Right lung (tissue), 5 donors: ENCODE data around the gene SNW1. TPM values are rescaled to one million over a fixed set of nuclear protein-coding genes. Genes with fewer than 3 reads are reported as not detected.
A peak's percentile ranks its signal among the peaks of the same experiment; 100 is the strongest.
"Not testable (repeated sequence)": the region's sequence is repeated elsewhere in the genome, so short reads cannot be mapped to it uniquely, and the experiment has no call there.

Experiments used
- DNase-seq, 2 donors: peaks; one replicate each; pipeline ENCODE4 v3.0.0-alpha.2; 2013
- polyA plus RNA-seq, 5 donors: library from polyadenylated mRNA; unstranded; fragments of 120-200 nt; gene quantifications; one replicate each; pipeline versions ENCODE4 v1.2.1 to v1.2.3, GENCODE V29; 2013; ENCODE audit warnings: inconsistent platforms in 1 of 5, low replicate concordance in 1 of 5; ENCODE audit not compliant: insufficient read length in 5 of 5, insufficient read depth in 1 of 5

SNW1 gene
- polyA plus RNA-seq, 5 donors = 75.6 to 95.0 (median 89.4) TPM

DNA sequence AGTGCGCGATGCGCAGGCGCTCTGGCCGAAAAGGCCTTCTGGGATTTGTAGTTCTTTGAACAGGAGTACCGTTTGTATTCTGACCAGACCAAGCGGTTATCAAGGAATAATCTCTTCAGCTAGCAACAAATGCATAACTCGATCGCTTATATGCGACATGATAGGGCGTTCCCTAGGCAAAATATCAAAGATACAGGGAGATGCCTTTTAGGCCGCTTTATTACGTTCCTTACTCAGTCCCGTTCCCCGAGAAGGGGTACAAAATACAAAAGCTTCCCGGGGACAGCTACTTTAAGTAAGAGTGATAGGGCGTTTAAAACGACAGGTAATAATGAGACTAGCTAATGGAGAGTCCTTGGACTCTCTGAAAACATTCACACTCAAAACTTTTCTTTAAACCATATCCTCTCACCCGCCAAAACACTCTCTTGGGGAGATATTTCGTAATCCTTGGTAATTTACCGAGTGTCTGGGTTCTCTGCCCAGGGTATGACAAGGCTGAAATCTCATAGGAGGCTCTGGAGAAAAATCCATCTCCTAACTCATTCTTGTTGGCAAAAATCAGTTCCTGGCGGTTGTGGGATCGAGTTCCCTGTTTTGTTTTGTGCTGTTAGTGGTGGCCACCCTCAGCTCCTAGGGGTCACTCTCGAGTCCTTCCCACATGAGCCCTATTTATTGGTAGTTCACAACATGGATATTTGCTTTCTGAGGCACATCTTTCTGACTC lies 412 bp upstream of the SNW1 start:
- DNase-seq = no peak

DNA sequence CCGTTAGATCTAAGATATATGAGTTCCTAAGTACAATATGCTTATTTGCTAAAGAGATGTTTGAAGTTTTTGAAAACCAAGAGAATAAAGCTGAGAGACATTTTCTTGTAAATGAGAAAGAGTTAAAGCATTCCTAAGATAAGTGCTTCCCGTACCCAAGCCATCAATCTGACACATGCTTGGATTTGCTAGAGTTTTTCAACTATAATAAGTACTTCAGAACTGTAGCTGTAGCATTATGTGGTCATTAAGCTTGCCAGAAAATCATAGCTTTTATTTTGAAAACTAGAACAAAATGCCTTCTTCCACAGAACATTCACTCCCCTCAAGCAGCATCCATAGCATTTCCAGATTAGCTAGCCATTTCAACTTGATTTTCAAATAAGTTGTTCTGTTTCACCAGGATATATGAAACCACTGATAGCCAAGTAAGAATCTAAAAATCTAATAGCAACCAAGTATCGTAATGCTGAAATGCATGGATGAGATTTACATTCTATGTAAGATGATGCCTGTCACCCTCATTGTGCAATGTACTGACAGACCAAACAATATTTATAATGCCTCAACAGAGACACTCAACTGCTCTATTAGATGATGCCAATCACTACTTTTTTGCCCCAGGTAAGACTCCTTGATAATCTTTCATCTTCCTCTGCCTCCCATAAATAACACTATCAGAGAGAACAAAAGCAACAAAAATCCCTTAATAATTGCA lies 8.0 kb downstream of the SNW1 start:
- no peak for DNase-seq

DNA sequence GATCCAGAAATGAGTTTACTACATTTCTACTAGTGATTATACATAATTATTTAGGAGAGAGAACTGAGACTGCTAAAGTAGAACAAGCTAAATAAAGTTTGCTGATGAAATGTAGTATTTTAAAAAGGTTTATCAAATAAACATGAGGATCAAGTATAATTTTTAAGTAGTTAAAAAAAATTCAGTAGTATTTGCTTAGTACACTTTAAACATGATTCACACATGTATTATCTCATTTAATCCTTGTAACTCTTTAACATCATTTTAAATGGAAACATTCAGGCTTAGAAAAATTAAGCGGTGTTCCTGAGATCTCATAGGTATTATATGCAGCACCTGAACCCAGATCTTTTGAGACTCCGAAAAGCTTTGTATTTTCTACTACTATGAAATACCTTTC lies 8.7 kb downstream of the SNW1 start:
- DNase-seq = no peak

DNA sequence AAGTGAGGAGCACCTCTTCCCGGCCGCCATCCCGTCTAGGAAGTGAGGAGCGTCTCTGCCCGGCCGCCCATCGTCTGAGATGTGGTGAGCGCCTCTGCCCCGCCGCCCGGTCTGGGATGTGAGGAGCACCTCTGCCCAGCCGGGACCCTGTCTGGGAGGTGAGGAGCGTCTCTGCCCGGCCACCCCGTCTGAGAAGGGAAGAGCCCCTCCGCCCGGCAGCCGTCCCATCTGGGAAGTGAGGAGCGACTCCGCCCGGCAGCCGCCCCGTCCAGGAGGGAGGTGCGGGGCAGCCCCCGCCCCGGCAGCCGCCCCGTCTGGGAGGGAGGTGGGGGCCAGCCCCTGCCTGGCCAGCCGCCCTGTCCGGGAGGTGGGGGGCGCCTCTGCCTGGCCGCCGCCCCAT lies 13.5 kb downstream of the SNW1 start:
- not testable (repeated sequence) for DNase-seq

DNA sequence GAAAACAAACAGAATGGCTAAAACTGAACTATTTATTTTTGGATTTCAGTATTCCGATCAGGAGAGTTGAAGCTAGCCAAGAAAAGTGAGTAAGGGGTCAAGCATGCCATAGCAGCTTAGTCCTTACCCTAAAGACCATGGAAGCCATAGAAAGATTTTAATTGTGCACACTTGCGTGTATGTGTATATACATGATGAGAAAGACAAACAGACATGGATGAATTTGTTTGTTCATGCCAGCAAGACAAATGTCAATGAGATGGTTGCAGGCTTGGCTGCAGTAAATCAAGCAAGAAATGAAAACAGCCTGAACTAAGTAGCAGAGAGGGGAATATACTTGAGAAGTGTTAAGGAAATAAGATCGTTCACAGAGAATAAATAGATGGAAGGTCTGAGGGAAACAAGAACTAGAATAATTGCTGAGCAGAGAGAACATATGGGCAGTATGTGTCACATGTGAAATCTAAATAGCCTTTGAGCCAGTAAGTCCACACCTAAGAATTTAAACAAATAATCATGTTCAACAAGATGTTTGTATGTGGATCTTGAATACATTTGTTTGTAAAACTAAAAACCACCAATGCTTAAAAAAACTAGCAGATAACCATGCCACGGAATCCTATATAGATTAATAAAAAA lies 14.8 kb downstream of the SNW1 start:
- no peak for DNase-seq

DNA sequence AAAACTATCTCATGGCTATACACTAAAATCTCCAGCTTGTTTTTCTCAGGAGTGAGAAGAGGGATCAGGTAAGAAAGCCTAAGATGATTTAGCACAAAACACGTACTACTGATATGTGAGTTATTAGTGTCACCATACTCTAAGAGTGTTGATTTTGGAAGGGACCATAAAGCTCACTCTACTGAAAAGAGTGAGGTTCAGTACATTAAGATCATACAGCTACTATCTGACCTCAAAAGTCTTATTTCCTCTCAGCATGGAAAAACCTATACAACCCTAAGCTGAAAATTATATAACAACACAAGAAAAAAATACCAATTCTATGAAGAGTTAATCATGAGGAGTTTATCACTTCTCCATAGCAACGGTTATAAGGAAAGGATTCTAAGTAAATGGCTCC lies 19.5 kb downstream of the SNW1 start:
- DNase-seq = no peak

DNA sequence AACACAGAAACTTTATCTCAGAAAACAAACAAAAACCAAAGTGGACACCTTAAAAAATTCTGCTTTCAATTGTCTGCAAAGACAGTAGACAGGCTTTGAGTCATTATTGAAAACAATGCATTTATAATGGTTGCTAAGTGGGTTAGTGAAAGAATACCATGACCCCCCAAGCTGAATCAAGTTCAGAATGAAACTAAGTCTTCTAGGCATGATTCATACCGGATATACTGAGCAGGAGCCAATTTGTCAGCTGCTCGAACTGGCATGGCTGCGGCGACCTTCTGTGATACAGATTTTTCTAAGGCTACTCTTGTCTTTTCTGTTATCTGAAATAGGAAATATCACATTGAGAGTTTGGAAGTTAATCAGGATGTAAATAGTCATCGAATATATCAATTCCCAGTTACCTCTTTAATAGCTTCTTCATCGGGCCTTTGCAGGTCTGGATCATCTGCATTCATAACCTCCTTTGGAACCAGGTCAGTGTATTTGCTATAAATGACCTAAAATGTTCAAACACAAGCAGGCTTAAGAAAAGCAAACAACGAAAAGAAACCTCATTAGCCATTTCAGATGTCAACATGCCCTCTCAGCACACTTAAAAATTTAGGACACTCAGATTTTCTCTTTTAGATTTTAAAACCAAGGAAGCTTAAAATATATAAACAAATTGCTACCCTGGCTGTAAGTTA lies 22.3 kb downstream of the SNW1 start:
- no peak for DNase-seq

DNA sequence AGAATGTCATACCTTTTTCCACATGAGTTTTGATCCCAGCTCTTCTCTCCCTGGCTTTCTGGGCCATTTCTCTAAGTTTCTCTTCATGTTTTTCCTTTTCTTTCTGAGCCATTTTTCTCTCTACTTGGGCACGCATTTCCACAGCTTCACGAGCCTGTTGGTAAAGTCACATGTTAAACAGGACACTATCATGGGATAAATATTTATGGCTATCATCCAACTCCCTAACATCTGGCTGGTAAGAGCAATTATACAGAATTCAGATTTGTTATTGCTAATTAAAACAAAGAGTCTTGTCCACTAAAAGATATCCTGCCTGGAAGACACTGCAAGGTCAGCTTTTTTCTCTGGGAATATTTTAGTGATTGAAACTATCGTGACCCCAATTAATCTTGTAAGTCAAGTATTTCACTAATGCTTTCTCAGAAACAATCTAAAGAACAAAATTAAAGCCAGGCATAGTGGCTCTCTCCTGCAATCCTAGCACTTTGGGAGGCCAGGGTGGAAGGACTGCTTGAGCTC lies 29.9 kb downstream of the SNW1 start:
- DNase-seq = no peak

DNA sequence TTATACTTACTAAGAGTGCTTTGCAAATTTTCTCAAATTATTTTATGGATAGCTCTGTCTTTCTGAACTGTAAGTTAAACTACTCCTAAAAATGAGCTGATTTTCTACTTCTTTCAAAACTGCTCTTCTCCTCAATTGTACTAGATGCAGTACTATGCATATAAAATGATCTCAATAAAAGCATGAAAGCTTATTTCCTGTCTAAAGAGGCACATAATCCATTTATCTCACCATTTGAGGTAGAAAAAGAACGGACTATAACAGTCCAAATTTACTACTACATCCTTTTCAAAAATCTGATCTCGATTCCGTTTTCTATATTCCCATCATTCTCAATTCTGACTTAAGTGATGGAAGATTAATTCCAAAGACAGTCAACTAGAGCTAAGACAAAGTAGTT lies 38.7 kb downstream of the SNW1 start:
- no peak for DNase-seq

DNA sequence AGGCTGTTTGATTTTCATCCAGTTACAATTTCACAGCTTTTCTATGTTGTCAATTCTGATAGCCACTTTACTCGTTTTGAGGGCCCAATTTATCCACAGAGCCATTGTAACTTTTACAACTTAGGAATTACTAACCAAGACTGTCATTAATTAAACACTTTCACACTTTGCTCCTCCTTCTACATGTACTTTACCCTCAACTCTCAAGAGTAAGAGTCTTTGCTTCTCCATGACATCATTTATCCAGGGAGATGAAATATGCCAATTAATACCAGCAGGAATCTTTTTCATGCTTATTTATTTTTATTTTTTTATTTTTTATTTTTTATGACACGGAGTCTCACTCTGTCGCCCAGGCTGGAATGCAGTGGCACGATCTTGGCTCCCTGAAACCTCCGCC lies 39.5 kb downstream of the SNW1 start:
- no peak for DNase-seq

DNA sequence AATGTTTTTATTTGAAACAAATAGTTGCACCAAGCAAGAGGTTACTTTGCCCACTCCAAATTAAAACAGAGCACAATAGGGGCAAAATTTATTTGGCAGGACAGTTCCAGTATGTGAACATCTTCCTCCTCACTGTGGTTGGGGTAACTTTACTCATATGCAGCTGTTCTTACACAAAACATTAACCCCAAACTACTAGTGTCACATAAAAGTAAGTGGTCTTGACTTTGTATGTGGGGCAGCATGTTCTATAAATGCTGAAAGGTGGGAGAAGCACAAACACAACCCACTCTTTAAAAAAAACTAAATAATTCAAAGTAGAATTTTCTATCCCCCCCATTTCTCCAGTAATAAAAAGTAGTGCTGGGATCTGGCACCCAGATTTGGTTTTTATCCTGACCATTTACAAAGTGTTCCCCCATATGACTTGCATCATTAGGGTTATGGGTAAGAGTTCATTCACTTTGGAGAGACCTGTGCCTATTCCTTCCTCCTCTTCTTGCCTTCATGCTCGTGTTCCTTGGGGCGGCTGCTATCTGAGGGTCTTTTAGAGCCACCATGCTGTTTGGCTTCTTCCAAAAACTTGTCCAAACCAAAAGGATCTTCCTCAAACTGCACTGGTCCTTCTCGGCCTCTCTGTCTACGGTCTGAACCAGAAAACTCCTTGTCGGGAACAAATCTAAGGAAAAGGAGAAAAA lies 43.2 kb downstream of the SNW1 start:
- no peak for DNase-seq

DNA sequence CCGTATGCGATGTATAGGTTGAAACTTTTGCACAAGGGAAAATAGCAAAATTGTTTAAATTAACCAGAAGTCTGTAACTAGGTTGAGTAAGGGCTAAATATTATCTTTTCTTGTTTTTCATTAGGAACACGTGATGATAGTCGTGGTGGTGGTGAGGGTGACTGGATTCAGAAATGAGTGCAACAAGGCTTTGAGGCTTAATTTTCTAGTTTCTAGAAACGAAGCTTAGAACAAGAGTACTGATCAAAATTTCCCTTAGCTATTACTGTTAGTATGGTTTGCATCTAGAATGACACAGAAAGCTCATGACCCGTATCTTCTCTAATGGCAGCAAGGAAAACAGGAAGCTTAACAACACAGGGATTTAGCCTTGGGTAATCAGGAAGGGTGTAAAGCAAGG lies 46.0 kb downstream of the SNW1 start:
- no peak for DNase-seq

DNA sequence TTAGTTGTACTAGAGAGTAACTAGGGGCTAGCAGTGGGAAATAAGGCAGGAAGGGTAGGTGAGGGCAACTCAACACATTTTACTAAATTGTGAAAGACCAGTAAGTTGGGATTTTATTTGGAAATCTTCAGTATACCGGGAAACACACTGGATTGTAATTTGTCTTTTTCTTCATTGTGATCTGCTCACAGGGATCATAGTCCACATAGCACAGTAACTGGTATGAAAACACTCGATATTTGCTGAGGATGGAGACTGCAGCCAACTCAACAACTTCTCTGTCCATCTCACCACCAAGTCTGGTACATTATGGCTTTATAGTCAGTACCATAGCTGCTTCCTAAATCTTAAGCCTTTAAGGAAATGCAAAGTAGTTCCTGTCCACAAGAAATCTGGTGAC lies 50.6 kb downstream of the SNW1 start:
- DNase-seq = no peak

DNA sequence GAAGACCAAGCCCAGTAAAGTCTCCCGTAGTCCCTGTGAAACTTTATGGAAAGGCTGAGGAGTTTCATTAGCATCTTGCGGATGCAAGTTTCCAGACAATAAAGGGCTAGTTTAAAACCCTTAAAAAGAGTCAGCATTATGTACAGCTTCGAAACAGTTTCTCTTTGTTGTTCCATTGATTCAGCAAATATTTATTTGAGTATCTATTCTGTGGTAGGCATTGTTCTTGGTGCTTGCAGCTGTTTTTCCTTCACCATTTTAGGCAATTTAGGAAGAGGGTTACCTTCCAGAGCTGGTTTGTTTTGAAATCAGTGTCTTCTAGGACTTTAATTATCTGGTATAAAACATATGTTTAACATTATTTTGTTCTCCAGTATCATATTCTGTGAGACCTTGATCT lies 51.5 kb downstream of the SNW1 start:
- DNase-seq = no peak

DNA sequence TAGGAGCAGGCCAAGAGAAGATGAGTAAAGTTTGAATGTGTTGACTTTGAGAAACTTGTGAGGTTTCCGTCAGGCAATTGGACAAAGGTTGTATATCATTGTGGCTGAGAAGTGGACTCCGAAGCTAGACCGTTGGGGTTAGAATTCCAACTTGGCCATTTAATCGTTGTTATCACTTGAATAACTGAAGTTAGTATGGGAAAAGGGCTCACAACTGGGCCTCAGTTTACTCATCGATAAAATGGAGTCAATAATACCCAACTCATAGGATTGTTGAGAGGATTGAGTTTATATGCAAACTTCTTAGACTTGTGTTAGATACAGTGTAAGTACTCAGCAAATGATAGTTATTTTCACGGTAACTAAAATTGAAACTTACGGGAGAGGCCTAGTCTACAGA lies 52.2 kb downstream of the SNW1 start:
- no peak for DNase-seq

DNA sequence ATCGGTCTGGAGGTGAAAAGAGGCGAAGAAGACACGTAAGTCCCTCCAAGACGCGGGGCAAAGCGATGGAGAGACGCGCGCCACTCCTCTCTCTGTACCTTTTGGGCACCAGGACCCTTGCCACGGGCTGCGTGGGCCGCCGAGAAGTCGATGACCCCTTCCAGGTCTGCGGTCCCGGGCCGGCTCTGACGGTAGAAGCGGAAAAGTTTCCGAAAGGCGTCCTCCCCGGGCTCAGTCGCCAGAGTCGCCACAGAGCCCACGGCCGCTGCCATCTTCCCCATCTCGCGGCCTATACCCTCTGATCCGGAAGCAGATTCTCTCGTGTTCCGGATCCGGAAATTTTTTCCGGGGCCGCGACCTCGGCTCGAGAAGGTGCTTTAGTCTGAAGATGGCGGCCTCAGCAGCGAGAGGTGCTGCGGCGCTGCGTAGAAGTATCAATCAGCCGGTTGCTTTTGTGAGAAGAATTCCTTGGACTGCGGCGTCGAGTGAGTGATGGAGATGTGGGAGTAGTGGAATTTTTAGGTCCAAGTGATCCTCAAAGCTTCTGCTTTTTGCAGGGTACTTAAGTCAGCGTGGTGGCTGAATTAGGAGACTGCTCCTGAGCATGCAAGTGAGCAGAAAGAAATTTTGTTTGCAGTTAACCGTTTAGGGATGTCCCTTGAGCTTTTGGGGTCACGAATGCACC lies 53.1 kb downstream of the SNW1 start, which contains the start of the genes ALKBH1 and SLIRP:
Gene ALKBH1, minus strand, starts transcription at position 300 of the 685 bp plus-strand sequence. Its CDS starts 19 bp downstream, at position 281.
Gene SLIRP, plus strand, starts transcription at position 380 of the 685 bp plus-strand sequence. Its CDS starts 9 bp downstream, at position 389.
- DNase-seq = peak; percentile 83

DNA sequence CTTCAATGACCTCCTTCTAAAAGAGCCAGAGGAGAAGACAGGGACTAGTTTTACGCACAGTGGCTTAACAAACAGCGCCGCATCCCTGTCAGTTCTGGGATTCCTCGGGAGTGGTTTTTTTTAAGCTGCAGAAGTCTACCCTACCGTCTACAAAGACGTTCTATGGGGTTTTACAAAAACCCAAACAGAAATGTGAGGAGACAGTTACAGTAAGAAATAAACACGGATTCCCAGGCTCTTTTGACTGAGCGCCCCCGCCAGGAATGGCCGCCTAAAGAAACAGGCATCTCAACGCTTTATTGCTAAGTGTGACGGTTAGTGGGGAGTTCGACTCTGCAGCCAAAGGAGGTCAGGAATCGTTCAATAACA lies 53.6 kb downstream of the SNW1 start:
- no peak for DNase-seq

DNA sequence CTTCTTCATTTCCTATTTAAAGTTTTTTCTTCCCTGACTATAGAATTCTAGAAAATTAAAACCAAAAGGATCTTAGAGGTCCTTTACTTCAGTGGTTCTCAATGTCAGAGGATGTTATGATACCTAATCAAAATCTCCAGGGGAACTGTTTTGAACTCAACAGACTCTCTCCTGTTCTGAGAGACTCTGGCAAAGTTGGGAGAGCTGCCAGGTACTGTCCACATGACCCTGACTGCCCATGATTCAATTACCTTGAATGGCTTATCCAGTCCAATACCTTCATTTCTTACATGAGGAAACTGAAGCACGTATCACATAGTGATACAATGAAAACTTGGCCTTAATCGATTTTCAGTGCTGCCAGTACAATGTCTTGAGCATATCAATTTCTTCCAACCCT lies 69.7 kb downstream of the SNW1 start:
- DNase-seq = no peak

DNA sequence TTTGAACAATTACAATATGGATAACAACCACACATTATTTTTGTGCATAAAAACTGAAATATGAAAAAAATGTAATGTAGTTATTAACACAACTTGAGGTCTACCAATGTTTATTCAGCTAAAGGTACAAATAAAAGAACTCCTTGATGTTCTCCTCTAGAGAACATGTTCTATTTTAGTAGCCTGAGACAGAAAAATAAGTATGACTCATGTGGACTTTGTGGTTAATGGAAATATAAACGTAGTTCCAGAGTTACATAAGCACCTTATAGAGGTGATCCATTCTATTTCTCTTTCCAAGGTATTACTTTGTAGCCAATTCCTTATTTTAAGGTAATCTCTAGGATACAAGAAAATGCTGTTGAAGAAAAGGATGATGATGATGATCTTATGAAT lies 78.8 kb downstream of the SNW1 start:
- no peak for DNase-seq

DNA sequence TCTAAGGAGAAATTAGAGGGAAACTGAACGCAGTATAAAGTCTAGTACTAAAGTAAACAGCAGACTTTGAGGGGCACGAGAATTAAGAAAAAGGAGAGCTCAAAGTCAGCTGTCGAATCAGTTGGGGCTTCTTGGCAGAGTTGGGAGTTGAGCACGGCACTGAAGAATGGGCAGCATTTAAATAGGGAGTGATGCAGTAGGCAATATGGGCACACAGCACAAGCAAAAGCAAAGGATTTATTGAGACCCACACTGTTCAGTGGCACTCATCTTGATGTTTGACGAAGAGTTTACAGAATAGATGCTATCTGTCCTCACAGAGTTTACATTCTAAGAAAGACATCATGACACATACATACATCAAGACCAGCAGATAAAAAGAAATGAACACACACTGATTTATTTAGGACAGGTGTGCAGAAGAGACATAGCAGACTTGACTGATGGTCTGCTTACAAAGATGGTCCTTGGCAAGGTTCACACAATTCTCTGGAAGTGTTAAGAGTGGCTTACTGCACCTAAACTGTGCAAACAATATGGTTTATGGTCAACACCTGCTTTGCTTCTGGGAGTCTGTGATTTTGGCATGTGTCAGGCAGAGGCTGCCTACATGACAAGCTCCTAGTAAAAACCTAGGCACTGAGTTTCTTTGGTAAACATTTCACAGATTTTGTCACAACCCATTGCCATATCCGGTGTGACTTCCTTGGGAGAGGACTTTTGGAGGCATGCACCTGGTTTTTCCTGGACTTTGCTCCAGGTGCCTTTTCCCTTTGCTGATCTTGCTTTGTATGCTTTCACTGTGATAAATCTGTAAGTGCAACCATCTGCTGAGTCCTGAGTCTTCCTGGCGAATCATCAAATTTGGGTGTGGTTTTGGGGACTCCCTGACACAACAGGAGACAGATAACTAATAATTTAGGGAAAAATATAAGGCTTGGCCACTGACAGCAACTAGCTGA lies 79.5 kb downstream of the SNW1 start:
- DNase-seq = no peak
